Measurements from ENCODE around the gene TMEM119.

The TMEM119 gene

GRCh38 chr12:108597559-108598471 lies at the start of gene TMEM119:
Gene TMEM119 (minus strand): TSS chr12:108598084. CDS start chr12:108592383, 5,701 bp downstream.
- no peak for DNase-seq

- no peak for DNase-seq
Observed at GRCh38 chr12:108646600-108647579, 49.0 kb upstream of the TMEM119 start.

GRCh38 chr12:108645686-108646599 lies 48.1 kb upstream of the TMEM119 start:
- no peak for DNase-seq

GRCh38 chr12:108644811-108645120 lies 46.9 kb upstream of the TMEM119 start:
- DNase-seq: no peak

- peak; percentile 23 for DNase-seq
Observed at GRCh38 chr12:108643941-108644810, 46.3 kb upstream of the TMEM119 start.

- no peak for DNase-seq
Observed at GRCh38 chr12:108642899-108643654, 45.2 kb upstream of the TMEM119 start.

- no peak for DNase-seq
Observed at GRCh38 chr12:108642269-108642870, 44.5 kb upstream of the TMEM119 start.

GRCh38 chr12:108641446-108642268 lies 43.8 kb upstream of the TMEM119 start:
- no peak for DNase-seq

GRCh38 chr12:108640802-108641445 lies 43.0 kb upstream of the TMEM119 start:
- DNase-seq: peak; percentile 84

GRCh38 chr12:108638997-108639822 lies 41.3 kb upstream of the TMEM119 start:
- DNase-seq: no peak

- DNase-seq: no peak
Observed at GRCh38 chr12:108638141-108638827, 40.4 kb upstream of the TMEM119 start.

- no peak for DNase-seq
Observed at GRCh38 chr12:108637222-108637971, 39.5 kb upstream of the TMEM119 start.

- no peak for DNase-seq
Observed at GRCh38 chr12:108635997-108636808, 38.3 kb upstream of the TMEM119 start.

- no peak for DNase-seq
Observed at GRCh38 chr12:108635201-108635996, 37.5 kb upstream of the TMEM119 start.

- DNase-seq: no peak
Observed at GRCh38 chr12:108634341-108634751, 36.5 kb upstream of the TMEM119 start.
